LNCAP (cell line): ENCODE data around the gene ABI3BP.

Experiments used
- TF ChIP-seq, protein P1 (sequence below): fragments of 450-650 bp; IDR thresholded peaks from 2 replicates; pipeline ENCODE4 v1.5.1; 2017; ENCODE audit warnings: mild to moderate bottlenecking

The ABI3BP gene

GRCh38 chr3:100978011-100978659, 15.1 kb downstream of the ABI3BP start:
- TF ChIP-seq, protein P1, sequence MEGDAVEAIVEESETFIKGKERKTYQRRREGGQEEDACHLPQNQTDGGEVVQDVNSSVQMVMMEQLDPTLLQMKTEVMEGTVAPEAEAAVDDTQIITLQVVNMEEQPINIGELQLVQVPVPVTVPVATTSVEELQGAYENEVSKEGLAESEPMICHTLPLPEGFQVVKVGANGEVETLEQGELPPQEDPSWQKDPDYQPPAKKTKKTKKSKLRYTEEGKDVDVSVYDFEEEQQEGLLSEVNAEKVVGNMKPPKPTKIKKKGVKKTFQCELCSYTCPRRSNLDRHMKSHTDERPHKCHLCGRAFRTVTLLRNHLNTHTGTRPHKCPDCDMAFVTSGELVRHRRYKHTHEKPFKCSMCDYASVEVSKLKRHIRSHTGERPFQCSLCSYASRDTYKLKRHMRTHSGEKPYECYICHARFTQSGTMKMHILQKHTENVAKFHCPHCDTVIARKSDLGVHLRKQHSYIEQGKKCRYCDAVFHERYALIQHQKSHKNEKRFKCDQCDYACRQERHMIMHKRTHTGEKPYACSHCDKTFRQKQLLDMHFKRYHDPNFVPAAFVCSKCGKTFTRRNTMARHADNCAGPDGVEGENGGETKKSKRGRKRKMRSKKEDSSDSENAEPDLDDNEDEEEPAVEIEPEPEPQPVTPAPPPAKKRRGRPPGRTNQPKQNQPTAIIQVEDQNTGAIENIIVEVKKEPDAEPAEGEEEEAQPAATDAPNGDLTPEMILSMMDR: no peak

DNA sequence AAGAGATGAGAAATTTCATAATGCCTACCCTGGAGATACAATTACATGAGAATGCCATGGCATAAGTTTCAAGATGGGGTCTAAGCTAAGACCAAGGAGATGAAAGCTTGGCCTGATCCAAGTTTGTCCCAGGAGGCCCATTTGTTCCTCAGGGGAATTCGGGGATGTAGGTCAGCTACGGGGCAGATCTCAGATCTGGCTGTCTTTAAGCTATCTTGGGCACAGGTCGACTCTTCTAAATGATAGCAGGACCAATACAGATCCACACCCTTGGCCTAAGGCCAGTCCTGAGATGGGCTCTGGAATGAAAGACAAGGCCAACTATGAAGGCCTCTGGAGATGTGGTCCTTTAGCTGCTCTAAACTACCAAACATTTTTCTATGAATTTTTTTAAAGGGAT, 16.6 kb downstream of the ABI3BP start:
- TF ChIP-seq, protein P1: no peak

GRCh38 chr3:100975714-100976113, 17.5 kb downstream of the ABI3BP start:
- TF ChIP-seq, protein P1: no peak

- TF ChIP-seq, protein P1: no peak
Observed at GRCh38 chr3:100973594-100973993, 19.6 kb downstream of the ABI3BP start.

- TF ChIP-seq, protein P1: no peak
Observed at GRCh38 chr3:100972867-100973266, 20.4 kb downstream of the ABI3BP start.

DNA sequence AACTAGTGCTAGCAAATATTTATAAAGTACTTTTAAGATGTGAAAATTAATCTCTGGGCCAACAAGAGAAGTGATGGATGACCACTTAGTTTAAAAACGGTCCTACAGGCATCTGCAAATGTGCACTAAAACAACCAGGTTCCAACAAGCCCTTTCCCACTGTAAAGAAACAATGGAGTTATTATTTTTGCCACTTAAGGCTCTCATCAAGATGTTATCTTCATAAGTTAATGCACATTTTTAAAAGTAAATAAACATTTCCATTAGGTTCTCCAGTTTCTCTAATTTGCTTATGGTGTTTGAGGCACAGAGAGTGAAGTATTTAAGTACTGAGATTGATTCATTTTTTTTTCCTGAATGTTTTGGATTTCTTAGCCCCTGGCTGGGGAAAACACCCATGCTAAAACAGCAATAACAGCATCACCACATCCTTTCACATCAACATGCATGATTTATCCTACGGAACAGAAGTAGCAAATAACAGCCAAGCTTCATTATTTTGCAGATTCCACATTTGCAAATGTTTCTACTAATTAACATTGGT, 20.8 kb downstream of the ABI3BP start:
- TF ChIP-seq, protein P1: no peak

DNA sequence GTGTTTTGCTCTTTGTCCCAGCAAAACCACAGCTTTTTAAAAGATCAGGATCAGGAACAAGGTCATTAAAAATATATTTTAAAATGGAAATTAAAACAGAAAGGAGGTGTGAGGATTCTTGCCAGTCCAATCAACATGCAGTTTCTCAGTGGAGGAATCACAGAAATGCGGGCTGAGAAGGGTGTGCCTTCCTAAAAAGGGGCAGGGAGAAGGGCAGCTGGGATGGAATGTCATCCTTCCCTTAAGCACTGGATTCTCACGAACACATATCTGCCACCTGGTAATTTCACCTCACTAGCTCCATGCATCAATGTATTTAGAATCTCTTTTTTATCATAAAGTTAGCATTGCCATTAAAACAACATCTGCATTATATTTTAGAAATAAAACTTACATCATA, 21.4 kb downstream of the ABI3BP start:
- TF ChIP-seq, protein P1: no peak
